Measurements from ENCODE around the gene ELK4. TPM values are rescaled to one million over a fixed set of nuclear protein-coding genes. Genes with fewer than 3 reads are reported as not detected.

ELK4 gene
- total RNA-seq, 1 donor = 30.2 TPM

DNA sequence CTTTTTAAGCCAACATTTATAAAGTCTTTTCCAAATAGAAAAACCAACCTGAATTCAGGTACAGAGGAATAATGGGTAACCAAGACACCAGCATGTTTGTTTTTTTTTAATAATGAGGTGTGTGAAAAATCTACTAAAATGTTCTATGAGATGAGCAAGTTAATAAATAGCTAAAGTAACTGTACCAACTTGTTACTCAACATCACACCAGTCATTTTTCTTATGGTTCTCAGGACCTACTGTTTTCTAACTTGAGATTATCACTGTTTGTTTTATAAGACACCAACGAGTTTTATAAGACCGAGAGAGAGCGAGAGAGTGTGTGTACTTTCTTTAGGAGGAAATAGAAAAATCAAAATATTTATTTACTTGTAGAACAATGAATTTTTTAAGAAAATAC is 12.4 kb downstream of the ELK4 start:
- no peak for DNase-seq (ENCODE audit: low read depth)
- H3K4me3 ChIP-seq (ENCODE audit: low read depth, low read length) = no peak overlapping the region
- TF ChIP-seq, protein P1, sequence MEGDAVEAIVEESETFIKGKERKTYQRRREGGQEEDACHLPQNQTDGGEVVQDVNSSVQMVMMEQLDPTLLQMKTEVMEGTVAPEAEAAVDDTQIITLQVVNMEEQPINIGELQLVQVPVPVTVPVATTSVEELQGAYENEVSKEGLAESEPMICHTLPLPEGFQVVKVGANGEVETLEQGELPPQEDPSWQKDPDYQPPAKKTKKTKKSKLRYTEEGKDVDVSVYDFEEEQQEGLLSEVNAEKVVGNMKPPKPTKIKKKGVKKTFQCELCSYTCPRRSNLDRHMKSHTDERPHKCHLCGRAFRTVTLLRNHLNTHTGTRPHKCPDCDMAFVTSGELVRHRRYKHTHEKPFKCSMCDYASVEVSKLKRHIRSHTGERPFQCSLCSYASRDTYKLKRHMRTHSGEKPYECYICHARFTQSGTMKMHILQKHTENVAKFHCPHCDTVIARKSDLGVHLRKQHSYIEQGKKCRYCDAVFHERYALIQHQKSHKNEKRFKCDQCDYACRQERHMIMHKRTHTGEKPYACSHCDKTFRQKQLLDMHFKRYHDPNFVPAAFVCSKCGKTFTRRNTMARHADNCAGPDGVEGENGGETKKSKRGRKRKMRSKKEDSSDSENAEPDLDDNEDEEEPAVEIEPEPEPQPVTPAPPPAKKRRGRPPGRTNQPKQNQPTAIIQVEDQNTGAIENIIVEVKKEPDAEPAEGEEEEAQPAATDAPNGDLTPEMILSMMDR (IDR thresholded peaks at IDR 0.05; ENCODE audit: insufficient read depth, low read depth, low read length) = no peak

DNA sequence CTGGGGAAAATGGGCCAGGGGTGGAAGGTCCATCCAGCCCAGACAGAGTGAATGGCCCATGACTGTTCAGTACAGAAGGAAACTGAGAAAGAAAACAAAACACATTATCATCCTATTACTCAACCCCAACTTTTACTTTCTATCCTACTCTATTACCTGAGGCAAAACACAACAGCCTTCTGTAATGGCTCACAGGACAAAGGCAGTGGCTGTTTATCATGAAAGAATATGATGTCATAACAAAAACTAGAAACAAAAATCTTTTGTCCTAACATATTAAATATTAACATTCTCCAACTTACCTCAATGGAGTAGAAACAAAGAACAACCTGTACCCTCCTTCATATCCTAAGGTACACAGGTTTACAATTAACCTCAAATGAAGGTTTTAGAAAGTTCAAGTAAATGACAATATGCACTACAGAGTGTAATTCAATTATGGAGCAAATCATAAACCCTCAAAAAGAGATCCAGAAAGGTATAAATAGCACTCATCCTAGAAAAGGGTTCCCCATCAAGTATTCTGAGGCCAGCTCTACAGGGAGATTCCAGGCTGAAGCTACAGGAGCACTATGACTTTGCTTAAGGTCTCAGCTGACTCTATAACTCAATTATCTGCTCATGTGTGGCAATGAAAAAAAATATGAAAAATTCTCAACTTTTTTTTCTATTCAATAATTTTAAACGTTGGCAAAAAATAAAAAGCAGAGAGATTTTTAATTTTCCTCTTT is 15.1 kb downstream of the ELK4 start:
- no peak overlapping the region for H3K4me3 ChIP-seq (ENCODE audit: low read depth, low read length)
- TF ChIP-seq, protein P1 (IDR thresholded peaks at IDR 0.05; ENCODE audit: insufficient read depth, low read depth, low read length) = no peak
- no peak for DNase-seq (ENCODE audit: low read depth)

DNA sequence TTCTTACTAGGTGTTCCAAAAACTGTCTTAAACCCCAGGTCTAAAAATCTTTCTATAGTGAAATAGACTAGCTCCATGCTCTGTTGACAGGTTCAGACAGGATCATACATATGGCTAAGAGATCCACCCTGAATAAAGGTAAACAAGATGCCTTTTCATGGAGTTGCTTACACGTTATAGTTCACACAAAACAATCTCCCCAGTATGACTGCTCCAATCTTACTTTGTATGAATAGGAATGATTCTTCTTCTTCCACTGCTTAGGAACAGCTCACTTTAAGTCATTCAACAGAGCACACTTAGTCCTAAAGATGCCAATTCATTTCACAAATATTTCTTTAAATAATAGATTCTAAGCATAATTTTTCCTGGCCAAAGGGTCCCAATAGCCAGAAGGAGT is 16.0 kb downstream of the ELK4 start:
- TF ChIP-seq, protein P1 (IDR thresholded peaks at IDR 0.05; ENCODE audit: insufficient read depth, low read depth, low read length) = no peak
- H3K4me3 ChIP-seq (ENCODE audit: low read depth, low read length) = no peak overlapping the region
- no peak for DNase-seq (ENCODE audit: low read depth)

DNA sequence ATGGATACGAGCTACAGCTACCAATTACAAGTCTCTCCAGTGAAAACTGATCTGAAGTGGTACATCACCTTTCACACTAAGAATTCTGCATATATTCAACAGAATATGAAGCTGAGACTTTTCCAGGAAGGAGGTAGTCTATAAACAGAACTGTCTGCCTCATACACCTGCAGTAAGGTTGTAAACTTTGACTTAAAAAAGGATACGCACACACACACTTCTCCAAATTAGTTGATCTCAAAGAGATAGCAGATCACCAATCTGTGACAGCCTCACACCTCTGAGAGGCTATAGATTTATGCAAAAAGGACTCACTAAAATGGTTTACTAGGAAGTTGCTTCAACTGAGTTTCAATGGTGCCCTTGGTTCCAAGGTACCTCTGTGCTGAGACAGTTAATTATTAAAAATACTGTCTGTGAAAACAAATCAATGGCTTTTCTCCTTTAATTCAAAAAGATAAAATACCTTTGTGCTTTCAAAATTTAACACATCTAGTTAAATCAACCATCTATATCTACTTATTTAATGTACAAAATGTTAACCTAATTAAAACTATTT is 17.9 kb downstream of the ELK4 start:
- DNase-seq (ENCODE audit: low read depth) = no peak
- TF ChIP-seq, protein P1 (IDR thresholded peaks at IDR 0.05; ENCODE audit: insufficient read depth, low read depth, low read length) = no peak
- no peak overlapping the region for H3K4me3 ChIP-seq (ENCODE audit: low read depth, low read length)

DNA sequence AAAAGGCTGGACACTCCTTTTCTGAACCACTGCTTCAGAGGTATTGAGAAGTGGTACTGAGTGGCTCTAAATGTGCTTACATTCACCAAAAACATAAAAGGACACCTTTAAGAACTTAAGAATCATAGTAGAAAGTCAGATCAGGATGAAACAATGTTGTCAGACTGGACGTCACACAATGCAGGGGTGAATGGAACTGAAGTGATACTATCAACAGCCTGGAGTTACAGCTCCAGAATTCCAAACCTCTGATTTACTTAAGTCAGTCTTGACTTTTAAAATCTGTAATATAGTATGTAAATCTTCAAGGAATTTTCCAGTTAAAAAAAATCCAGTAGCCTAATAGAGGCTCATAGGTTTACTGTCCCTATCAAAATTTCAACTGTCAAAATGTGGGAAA is 19.3 kb downstream of the ELK4 start:
- DNase-seq (ENCODE audit: low read depth) = no peak
- H3K4me3 ChIP-seq (ENCODE audit: low read depth, low read length) = no peak overlapping the region
- TF ChIP-seq, protein P1 (IDR thresholded peaks at IDR 0.05; ENCODE audit: insufficient read depth, low read depth, low read length) = no peak

DNA sequence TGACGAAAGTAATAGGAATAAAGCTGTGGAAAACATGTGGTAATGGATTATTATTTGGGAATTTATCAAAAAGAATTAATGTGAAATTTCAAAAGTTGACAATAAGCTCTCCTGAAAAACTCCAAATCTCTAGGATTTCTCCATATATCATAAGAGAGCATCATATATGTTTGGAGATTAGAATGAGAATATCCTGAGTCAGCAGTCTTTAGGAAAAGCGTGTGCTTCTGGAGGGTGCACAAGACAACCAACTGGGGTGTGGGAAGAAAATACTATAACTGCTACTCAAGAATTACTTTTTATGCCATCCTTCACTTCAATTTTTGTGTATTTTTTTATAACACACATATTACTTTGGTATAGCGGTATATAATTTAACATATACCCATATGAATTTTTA is 19.7 kb downstream of the ELK4 start:
- no peak for DNase-seq (ENCODE audit: low read depth)
- no peak overlapping the region for H3K4me3 ChIP-seq (ENCODE audit: low read depth, low read length)
- TF ChIP-seq, protein P1 (IDR thresholded peaks at IDR 0.05; ENCODE audit: insufficient read depth, low read depth, low read length) = no peak
